Epithelial cell of proximal tubule (primary cell): ENCODE measurements around the gene TMEM94. TPM values are rescaled to one million over a fixed set of nuclear protein-coding genes. Genes with fewer than 3 reads are reported as not detected.

Experiments
- DNase-seq: peaks from one replicate; pipeline ENCODE4 v3.0.0-alpha.2; 2011; ENCODE audit warnings: low read depth
- H3K4me3 ChIP-seq: 2 replicates; pipeline ENCODE4 v1.5.1; 2011; ENCODE audit warnings: low read depth, mild to moderate bottlenecking, low read length
- CTCF ChIP-seq: conservative IDR thresholded peaks from 2 replicates; pipeline ENCODE4 v1.5.1; 2012; ENCODE audit warnings: low read depth, mild to moderate bottlenecking, low read length
- total RNA-seq: library from RNA; depleted of rRNA; stranded (reverse); fragments of >200 nt; gene quantifications from 2 replicates; pipeline ENCODE4 v1.2.3, GENCODE V29; 2015

TMEM94 gene
- 22.1 and 65.3 TPM in 2 replicates for total RNA-seq

- TF ChIP-seq CTCF: no peak
- H3K4me3 ChIP-seq: peak within 1 kb of the TSS; percentile 100
Observed at GRCh38 chr17:75456417-75457046, at the start of gene TMEM94. TSS of gene TMEM94 (plus strand) at chr17:75456635. CDS start at chr17:75471906, 15,271 bp downstream.

GRCh38 chr17:75407655-75408352 lies 48.6 kb upstream of the TMEM94 start:
- TF ChIP-seq CTCF: no peak
- no peak overlapping the region for H3K4me3 ChIP-seq
- no peak for DNase-seq

More at GRCh38 chr17:75456417-75457046, at the start of gene TMEM94:
- DNase-seq: peak; percentile 78

GRCh38 chr17:75410141-75410540 lies 46.3 kb upstream of the TMEM94 start:
- TF ChIP-seq CTCF: no peak
- DNase-seq: no peak
- H3K4me3 ChIP-seq: no peak overlapping the region

- no peak overlapping the region for H3K4me3 ChIP-seq
- DNase-seq: no peak
- no peak for TF ChIP-seq CTCF
Observed at GRCh38 chr17:75411328-75412067, 44.9 kb upstream of the TMEM94 start.

GRCh38 chr17:75412455-75413317 lies 43.7 kb upstream of the TMEM94 start:
- TF ChIP-seq CTCF: peak; percentile 91
- DNase-seq: no peak
- H3K4me3 ChIP-seq: no peak overlapping the region

- H3K4me3 ChIP-seq: no peak overlapping the region
- no peak for TF ChIP-seq CTCF
- no peak for DNase-seq
Observed at GRCh38 chr17:75414488-75414887, 41.9 kb upstream of the TMEM94 start.
